Activated gamma-delta T cell treated with anti-CD3 and anti-CD28 coated beads, Interleukin-2, amount 50 U/mL, for 16 hours (primary cell): ENCODE measurements around the gene PRPF39.
"Not testable (repeated sequence)": the region's sequence is repeated elsewhere in the genome, so short reads cannot be mapped to it uniquely, and the experiment has no call there.

Experiments
- DNase-seq: peaks from one replicate; pipeline ENCODE4 v3.0.0-alpha.2; 2020; ENCODE audit warnings: low read depth

The PRPF39 gene

DNA sequence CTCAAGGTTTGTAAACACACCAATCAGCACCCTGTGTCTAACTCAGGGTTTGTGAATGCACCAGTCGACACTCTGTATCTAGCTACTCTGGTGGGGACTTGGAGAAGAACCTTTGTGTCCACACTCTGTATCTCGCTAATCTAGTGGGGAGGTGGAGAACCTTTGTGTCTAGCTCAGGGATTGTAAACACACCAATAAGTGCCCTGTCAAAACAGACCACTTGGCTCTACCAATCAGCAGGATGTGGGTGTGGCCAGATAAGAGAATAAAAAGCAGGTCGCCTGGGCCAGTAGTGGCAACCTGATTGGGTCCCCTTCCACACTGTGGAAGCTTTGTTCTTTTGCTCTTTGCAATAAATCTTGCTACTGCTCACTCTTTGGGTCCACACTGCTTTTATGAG, 2.8 kb upstream of the PRPF39 start:
- not testable (repeated sequence) for DNase-seq

DNA sequence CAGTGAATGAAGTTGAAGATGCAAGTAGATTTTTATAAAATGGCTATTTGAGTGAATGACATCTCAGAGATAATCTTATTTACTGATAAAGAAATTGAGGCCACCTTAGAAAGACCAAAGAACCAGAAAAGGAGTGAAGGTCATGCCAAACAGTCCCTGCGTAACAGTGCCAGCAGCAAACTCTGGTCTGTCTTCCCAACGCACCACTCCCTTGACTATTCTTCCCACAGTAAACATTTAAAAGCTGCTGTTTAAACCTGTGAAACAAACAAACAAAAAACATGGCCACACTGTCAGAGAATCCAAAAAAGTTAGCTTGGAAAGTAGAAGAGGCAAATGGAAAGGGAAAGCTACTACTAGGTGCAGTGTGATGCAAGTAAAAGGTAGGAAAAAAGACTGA, 1.5 kb upstream of the PRPF39 start:
- DNase-seq, result no peak

DNA sequence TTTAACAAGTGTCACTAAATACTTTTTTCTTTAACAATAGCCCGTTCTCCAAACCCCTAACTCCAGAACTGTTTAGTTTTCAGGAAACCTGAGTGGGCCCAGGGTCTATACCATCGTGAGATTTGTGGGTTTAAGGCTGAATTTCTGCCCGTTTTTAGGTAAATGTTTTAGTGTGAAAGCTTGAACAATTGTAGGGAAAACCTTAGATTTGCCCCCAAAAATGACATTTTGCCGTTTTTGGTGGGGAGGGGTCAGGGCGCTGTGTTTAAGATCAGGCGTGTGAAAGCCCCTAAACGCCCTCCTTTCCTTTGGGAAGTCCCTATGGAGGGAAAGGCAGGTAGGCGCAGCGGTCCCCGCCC, 320 bp upstream of the PRPF39 start:
- DNase-seq, result no peak

DNA sequence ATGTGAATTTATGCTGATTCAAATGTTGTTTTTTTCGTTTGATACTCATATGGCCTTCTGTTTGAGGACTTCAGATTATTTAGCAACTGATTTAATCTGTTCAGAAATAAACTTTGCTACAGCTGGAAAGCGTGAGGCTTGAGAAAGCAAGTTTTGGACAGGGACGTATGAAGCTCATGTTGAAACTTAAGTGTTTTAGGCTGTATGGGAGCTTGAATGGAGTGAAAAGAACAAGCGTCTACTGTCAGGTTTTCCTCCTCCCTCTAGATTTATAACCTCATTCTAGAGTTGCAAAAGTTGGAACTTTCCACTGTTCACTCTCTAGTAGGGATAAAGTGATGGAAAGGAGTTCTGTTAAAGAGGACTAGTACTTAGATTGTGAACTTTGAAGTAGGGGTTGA, 1.0 kb downstream of the PRPF39 start:
- DNase-seq, result no peak

DNA sequence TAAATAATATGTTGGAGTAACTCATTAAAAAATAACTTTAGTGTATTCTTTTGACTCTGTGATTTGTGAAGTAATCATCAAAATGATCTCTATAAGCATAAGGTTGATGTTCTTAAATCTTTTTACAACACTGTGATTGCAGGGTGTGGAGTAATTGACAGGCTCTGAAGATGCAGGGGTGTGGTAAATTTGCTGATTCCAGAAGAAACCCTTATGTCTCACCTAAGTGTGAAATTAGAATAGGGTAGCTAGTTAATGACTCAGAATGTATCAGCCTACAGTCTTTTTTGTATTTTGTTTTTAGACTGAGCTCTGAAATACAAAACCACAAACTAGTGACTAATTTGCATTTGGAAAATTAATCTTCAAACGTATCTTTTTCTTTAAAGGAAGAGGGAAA, 5.9 kb downstream of the PRPF39 start:
- DNase-seq, result no peak

DNA sequence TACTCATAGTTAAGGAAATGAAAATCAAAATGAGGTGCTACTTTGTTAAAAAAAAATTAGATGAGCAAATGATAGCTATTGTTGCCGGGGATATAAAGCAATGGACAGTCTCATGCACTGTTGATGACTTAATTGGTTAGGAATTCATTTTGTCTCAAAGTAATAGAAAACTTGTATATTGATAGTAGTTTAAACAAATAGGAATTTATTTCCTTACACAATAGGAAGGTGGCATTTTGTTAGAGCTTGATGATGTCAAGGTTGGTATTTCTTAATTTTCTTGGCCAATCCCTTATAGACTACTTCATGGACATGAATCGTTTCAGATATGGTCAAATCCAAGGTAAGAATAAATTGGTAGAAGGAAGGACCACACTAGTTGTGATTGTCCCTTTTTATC, 7.8 kb downstream of the PRPF39 start:
- no peak for DNase-seq

DNA sequence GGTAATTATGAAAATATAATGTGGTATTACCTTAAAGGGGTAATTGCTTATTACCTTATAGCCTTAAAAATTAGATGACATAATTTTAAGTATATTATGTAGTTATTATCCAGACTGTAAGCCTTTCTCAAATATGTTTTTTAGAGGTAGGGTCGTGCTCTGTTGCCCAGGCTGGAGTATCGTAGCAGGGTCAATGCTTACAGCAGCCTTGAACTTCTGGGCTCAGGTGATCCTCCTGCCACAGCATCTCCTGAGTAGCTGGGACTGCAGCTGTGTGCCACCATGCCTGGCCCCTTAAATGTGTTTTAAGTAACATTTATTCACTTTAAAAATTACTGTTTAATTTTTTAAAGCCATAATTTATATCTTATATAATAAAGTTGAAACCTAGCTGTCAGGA, 10.4 kb downstream of the PRPF39 start:
- DNase-seq, result no peak

DNA sequence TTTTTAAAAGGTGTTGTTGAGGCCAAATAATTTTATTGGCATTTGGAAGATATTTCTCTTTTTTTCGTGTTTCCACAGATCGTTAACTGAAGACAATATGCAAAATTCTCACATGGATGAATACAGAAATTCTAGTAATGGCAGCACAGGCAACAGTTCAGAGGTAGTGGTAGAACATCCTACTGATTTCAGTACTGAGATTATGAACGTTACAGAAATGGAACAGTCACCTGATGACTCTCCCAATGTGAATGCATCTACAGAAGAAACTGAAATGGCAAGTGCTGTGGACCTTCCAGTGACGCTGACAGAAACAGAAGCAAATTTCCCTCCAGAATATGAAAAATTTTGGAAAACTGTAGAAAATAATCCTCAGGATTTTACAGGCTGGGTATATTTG, 11.2 kb downstream of the PRPF39 start:
- DNase-seq, result no peak

DNA sequence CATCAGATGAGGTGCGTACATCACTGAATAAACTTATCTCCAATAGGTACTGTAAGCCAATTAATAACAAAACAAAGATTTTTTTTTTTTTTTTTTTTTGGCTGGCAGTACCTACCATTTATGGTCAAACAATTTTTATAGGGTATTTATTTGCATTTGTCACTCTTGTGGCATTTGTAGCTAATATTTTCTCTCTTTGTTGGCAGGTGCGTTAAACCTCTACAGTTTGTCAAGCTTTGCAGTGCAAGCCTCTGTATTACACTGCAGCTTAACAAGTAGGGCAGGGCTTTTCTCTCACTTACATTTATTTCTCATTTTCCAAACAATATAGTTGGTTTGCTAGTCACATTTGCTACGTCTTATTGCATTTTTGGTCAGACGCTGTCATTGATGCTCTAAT, 12.3 kb downstream of the PRPF39 start:
- no peak for DNase-seq

DNA sequence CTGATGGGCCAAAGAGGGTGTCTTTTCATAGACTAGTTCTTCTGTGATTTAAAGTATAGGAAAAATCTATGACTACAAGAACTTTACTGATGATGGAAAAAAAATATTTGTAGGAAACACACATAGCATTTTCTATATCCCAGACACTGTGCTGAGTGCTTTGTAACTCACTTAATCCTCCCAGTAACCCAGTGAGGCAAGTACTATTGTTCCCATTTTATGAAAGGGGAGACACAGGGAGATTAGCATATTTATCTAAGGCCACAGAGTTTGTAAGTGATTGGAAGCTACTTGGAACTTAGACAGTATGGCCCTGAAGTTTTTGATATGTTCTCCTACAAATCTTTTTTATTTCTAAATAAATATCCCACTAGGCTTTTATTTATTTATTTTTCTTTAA, 19.9 kb downstream of the PRPF39 start:
- no peak for DNase-seq

DNA sequence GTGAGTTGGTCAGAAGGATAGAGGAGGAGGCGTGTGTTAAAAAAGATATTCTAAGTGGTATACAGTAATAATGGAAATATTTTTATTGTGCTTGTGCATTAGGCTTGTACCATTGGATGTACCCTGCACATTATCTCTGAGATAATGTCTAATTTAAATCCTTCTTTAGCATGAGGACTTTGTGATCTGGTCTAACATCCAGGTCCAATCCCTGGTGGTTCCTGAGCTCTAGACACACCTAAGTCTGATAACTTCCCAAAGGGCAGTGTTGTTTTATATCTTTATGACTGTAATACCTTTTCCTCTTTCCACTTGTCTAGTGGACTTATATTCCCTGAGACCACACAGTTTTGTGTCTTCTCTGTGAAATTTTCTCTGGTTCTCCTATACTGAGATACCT, 20.6 kb downstream of the PRPF39 start:
- no peak for DNase-seq

DNA sequence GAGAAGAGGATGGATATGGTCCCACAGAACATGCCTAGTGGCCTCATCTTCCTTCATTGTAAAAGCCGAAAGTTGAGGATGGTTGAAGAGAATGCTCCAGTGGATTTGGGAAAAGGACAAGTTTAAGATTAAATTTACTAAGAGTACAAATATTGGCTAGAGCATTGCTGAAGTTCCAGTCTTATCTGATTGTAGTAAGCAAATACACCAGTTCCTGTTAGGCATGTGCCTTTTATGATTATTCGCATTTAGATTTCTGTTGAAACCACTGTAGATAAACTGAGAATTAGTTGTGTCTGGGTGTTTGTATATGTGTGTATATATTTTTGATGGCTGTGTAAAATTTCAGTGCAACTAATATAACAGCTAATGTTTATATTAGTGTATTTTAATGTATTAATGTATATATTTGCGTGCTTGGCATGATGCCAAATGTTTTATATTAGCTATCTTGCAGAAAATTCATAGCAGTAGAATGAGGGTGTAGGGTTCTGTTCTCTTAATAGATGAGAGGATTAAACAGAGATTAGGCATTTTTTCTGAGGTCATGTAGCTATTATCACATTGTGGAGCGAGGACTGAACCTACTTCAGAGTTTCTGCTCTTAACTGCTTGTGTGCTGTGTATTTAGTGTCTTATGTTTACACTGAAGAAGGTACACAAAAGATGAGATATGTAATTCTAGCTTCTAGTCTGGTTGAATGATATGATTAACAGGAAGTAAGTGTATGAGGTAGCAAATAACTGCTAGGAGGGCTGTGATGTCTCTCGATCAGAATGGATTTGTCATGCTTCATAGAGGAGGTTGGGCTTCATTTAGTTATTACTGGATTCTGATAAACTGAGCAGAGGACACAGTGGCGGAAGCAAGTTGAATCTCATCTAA, 29.2 kb downstream of the PRPF39 start:
- no peak for DNase-seq

DNA sequence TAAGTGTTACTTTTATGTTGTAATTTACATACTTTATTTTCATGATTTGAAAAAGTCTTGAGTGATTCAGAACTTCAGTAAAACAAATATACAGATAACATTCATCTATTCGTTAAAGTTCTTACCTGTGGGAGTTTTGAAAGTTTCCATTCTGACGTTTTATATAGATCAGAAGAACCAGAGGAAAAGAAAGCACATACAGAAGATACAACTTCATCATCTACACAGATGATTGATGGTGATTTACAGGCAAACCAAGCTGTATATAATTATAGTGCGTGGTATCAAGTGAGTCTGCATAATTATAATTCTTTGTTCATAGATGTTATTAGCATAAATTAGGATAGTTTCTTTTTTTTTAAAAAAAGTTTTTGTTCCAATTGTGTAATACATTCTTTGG, 30.4 kb downstream of the PRPF39 start:
- DNase-seq, result no peak

DNA sequence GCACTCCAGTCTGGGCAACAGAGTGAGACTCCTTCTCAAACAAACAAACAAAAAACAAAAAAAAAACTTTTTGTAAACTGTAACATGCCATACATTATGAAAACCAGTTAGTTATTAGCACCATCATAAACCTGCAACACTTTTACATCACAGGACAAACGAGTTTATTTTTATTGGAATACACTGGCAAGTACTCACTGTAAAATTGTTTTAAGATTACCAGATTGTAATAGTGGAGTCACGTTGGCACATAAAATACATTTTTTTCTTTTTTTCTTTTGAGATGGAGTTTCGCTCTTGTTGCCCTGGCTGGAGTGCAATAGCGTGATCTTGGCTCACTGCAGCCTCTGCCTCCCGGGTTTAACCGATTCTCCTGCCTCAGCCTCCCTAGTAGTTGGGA, 34.7 kb downstream of the PRPF39 start:
- no peak for DNase-seq

DNA sequence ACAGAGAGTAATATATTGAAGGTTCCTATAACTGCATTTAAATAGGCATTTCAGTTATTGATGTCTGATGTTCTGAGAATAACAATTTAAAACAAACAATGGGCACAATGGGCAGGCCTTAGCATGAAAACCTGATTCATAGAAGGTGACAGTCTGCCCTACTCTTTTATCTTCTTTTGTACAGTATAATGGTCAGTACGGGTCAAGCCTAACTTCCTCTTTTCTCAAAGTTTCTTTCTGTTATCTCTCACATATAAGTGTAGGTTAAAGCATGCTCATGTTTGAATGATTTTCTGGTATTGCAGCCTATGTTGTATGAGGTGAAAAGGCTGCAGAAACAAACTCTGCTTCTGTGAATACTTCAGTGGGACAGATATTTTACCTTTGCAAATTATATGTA, 36.2 kb downstream of the PRPF39 start:
- no peak for DNase-seq

DNA sequence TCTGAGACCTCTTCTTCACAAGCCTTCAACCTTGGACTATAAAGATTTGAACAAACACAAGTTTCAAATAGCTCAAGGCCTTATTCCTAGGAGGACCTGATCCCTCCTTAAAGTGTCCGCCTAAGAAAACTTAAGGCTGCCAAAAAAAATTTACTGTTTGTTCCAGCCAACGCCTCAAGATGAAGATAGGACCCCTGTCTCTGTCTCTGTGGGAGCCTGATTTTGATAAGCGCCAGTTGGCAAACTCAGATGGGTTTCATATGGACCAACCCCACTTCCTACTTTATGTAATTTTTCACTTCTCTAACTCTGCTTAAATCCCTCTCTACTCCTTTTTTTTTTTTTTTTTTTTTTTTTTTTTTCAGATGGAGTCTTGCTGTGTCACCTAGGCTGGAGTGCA, 39.4 kb downstream of the PRPF39 start:
- DNase-seq, result no peak

DNA sequence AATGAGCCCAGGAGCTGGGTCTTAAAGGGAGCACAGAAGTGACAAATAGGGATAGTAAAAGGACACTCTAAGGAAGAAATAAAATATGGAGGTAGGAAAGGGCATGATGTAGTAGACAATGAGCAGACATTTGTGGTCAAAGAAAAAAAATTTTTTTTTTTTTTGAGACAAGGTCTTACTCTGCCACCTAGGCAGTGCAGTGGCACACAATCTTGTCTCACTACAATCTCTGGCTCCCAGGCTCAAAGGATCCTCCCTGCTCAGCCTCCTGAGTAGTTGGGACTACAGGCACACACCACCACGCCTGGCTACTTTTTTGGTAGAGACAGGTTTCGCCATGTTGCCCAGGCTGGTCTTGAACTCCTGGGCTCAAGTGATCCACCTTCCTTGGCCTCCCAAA, 41.8 kb downstream of the PRPF39 start:
- DNase-seq, result no peak

DNA sequence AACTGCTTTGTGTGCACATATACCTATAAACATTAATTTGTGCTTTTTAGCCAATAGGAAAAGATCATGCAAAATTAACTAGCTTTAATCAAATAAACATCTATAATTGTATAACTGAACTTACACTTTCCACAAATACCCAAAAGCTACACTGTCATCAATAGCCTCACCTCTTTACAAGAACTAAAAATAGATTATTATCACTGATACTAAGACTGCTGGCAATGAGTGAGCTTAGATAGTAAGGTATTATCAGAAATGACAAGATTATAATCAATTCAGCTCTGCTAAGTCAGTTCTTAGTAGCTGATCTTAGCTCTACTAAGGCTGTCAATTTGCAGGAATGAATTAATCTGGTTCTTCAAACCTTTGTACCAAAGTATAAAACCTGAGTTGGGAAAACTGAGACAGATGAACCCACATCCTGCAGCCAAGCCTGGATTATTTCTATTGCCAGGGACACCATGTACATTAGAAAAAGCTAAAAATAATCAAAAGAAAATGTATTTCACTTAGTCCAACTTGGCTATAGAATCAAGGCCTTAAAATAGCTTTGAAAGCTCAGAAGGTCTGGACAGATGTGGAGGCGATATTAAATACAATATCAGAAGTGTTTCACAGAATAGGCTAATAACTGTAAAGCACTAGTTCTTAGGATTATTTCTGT, 45.2 kb downstream of the PRPF39 start:
- DNase-seq, result no peak

DNA sequence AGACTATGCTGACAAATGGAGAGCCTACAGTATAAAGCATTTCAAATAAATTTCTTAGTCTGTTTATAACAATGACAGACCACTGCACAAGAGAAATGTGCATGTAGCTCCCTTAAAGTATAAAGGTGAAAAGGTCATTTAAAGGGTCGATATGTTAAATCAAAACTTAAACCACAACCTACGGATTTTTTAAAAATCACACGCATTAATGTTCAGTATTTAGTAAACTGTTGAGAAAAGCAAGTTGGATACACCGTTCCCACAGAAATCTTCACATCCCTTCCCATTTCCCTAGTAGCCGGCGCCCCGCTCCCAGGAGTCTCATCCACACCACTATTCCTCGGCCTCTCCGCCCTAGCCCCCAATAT, 49.8 kb downstream of the PRPF39 start:
- DNase-seq, result no peak

DNA sequence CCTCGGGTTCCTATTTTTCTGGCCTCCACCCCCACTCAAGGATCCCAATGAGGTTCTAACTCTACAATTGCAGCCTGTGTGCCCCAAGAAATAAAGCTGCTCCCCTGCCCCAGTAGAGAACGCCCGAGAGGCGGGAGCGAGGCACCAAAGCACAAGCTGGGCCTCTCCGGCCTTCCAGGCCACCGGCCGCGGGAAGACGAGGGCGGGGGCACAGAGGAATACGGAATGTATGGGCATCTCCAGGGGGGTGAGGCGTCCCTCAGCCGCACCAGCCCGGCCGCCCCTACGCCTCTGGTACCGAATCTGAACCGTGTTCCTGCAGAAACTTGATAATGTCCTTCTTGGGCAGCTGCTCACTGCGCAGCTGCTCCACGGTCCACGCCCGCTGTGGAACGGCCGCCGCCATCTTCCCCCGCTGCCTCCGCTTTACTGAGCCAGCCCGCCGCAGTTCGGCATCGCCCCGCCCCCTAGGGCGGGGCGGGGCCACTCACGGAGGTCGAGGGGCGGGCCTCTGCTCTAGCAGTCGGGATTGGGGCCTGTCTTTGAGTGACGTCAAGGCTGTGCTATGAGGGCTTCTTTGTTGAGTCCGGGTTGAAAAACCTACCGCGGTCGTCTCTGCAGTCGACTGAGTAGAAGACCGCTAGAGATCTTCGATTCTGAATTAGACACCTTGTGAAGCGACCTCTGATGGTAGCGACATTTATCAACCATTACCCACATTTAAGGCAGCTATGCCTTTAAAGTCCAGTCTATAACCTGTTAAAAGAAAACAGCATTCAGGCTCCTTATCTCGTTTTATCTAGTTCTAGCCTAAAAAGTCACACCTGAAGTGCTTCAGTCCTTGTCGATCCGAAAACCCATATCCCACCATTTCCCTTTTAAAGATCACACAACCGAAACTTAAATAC, 50.4 kb downstream of the PRPF39 start, which contains the start of gene FKBP3:
TSS of gene FKBP3 (minus strand) at position 431 of the 908 bp plus-strand sequence. CDS start at position 406, 25 bp downstream.
- DNase-seq, result peak; percentile 92

DNA sequence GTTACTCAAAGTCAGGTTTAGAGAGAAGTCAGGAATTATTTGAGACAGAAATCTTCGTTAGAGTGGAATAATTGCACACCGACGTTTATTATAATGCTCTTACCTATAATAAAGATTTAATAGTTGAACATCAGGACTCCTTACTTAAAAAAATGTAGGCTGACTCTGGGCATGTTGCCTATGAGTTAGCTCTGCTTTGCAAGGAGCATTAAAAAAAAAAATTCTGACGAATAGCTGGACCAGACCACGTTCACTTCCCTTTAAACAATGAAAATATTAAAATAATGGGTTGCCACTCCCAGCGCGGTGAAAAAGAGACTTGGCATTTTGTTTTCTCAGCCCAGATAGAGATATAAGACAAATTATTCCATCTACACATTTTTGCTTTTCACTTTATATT, 51.2 kb downstream of the PRPF39 start:
- DNase-seq, result no peak

DNA sequence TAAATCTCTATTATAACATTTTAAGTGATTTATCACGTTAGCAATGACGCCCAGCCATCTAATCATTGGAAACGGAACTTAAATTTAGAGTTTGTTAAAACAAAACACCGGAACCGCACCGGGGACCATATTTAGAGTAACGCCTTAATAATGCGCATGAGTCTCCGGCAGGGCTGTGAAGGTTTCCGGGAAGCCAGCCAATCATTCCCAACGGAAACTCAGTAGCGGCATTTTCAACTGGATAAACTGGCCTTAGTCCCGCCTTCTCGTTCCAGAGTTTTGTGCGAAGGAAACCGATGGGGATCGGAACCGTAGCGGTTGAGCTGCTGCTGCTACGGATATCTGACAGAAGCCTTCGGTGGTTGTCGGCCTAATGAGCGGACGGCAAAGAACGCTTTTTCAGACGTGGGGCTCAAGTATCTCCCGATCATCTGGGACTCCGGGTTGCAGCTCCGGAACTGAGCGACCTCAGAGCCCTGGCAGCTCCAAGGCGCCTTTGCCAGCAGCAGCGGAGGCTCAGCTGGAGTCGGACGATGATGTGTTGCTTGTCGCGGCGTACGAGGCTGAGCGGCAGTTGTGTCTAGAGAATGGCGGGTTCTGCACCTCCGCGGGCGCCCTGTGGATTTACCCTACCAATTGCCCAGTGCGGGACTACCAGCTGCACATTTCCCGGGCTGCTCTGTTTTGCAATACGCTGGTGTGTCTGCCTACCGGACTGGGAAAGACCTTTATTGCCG, 51.9 kb downstream of the PRPF39 start, which contains the start of gene FANCM:
TSS of gene FANCM (plus strand) at position 272 of the 737 bp plus-strand sequence. CDS start at position 374, 102 bp downstream.
- DNase-seq, result peak; percentile 82
